Vagina (tissue), 2 donors: ENCODE data around the gene PRSS1. TPM values are rescaled to one million over a fixed set of nuclear protein-coding genes. Genes with fewer than 3 reads are reported as not detected.
A peak's percentile ranks its signal among the peaks of the same experiment; 100 is the strongest.

Experiments
- DNase-seq, 2 donors: peaks; one replicate each; pipeline ENCODE4 v3.0.0-alpha.2; 2017; ENCODE audit errors: extremely low spot score in 2 of 2
- H3K27ac ChIP-seq: fragments of 200-600 bp; sonication (generic); one replicate; pipeline ENCODE4 v1.5.1; 2019
- H3K27me3 ChIP-seq: fragments of 200-600 bp; sonication (generic); one replicate; pipeline ENCODE4 v1.5.1; 2019
- H3K36me3 ChIP-seq, 2 donors: fragments of 200-600 bp; sonication (generic); one replicate each; pipeline ENCODE4 v1.5.1; 2017 to 2019
- H3K4me1 ChIP-seq: fragments of 200-600 bp; sonication (generic); one replicate; pipeline ENCODE4 v1.5.1; 2019
- H3K4me3 ChIP-seq, 2 donors: fragments of 200-600 bp; sonication (generic); 1 replicate in 1 of 2; 2 replicates in 1 of 2; pipeline ENCODE4 v1.5.1; 2016 to 2019
- H3K9me3 ChIP-seq: fragments of 200-600 bp; sonication (generic); one replicate; pipeline ENCODE4 v1.5.1; 2019
- POLR2A ChIP-seq, 2 donors: fragments of 450-650 bp; IDR thresholded peaks; one replicate each; pipeline ENCODE4 v1.6.1; 2017; ENCODE audit warnings: antibody characterized with exemption in 2 of 2, mild to moderate bottlenecking in 2 of 2, moderate library complexity in 2 of 2
- POLR2AphosphoS5 ChIP-seq, 2 donors: sonication (generic); formaldehyde crosslinking; IDR thresholded peaks; one replicate each; pipeline ENCODE4 v1.9.0; 2017; ENCODE audit warnings: antibody characterized with exemption in 2 of 2, mild to moderate bottlenecking in 2 of 2, low read depth in 1 of 2; ENCODE audit not compliant: insufficient read depth in 1 of 2
- intact Hi-C: fragments of 100-400 bp; cut with DNase I; formaldehyde crosslinking; loops from one replicate; pipeline ENCODE4 v1.15.1; 2023
- total RNA-seq: library from RNA; depleted of rRNA; stranded (reverse); fragments of >200 nt; gene quantifications from one replicate; pipeline ENCODE4 v1.2.3, GENCODE V29; 2016
- TF ChIP-seq, protein P1 (sequence below), 3 experiments: fragments of 450-650 bp in 2 of 3; fragments of 200-600 bp in 1 of 3; sonication (generic) in 1 of 3; IDR thresholded peaks; one replicate each; pipeline ENCODE4 v1.5.1; 2017 to 2019; ENCODE audit warnings: antibody characterized with exemption in 3 of 3, mild to moderate bottlenecking in 2 of 3, moderate library complexity in 2 of 3

Gene PRSS1
- total RNA-seq, 1 donor from 2014 or later, result not detected

DNA sequence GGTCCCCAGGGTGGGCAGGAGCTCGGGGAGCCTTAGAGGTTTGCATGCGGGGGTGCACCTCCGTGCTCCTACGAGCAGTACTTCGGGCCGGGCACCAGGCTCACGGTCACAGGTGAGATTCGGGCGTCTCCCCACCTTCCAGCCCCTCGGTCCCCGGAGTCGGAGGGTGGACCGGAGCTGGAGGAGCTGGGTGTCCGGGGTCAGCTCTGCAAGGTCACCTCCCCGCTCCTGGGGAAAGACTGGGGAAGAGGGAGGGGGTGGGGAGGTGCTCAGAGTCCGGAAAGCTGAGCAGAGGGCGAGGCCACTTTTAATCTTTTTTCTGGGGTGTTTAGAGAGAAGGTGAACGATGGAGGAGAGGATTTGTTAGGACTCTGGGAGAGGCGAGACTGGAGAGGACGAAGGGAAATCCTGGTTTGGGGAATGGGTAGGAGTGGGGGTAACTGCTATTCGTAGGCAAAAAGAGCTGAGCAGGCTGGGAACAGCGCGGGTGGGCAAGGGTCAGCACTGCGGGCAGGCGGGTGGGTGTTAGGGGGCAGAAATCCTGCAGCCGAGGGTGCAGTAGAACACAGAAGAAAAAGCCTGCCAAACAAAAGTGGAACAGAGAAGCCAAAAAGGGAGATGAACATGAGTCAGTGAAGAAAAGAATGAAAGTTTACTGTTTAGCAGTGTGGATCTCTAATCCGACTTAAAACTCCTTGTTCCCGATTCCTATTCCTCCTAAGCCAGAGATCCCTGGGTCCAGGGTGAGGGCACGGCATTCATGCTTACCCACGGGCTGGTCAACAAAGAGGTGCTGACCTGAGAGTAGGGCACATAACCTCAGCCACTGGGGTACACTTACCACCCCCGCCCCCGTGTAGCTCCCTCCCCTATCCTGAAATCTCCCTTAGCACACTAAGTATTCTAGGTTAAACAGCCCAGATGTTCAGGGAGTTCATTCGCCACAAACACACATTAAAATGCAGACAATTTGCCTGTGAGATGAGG lies 48.4 kb downstream of the PRSS1 start:
- DNase-seq, result peak; percentile 77 to 85

DNA sequence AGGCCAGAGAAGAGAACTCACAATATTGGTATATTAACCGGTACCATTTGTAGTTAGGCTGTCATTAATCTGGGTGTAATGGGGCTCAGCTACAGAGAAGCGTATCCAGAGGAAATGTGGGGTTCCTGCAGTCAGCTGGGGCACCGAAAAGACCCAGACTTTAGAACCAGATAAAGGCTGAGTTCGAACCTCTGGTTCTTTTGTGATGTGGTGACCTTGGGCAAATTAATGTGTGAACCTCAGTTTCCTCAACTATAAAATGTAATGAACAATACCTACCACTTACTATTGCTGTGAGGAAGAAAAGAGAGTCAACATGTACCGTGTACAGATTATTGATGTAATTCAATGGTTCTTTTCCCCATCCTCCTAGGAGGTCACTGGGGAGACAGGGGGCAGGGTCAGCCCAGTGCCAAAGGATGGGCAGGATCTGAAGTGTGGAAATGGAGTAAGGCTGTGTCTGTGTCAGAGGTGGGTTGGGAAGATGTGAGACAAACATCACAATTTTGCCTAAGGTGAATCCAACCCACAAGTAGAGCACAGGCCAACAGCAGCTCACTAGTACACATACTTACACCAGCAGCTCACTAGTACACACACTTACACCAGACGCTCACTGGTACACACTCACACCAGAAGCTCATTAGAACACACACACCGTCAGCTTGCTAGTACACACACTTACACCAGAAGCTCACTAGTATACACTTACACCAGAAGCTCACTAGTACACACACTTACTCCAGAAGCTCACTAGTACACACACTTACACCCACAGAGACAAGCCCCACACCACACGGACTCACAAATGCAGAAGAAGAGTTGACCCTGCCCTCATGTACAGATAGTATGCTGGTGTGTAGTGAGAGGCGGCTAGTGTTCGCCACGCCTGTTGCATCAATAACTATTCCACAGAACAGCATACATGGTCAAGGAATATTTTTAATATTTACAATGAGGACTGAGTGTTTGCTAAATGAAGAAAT lies 49.5 kb downstream of the PRSS1 start:
- Histone ChIP-seq H3K4me3 (no peak overlapping the region), H3K4me1 (peaks cover 16% of the 10 kb centered on the region), H3K27me3 (peaks cover 4% of the 10 kb centered on the region), H3K36me3 (no peaks in the 10 kb centered on the region), H3K27ac (peak overlapping the region; percentile 33), H3K9me3 (no peaks in the 10 kb centered on the region)
- peak; percentile 56 to 70 for DNase-seq
- intact Hi-C loops, result no loop called here
- TF ChIP-seq POLR2A (IDR thresholded peaks at IDR 0.05) (no peak), POLR2AphosphoS5 (IDR thresholded peaks at IDR 0.05; ENCODE audit: insufficient read depth in 1 of 2, low read depth in 1 of 2) (no peak)
- TF ChIP-seq, protein P1, sequence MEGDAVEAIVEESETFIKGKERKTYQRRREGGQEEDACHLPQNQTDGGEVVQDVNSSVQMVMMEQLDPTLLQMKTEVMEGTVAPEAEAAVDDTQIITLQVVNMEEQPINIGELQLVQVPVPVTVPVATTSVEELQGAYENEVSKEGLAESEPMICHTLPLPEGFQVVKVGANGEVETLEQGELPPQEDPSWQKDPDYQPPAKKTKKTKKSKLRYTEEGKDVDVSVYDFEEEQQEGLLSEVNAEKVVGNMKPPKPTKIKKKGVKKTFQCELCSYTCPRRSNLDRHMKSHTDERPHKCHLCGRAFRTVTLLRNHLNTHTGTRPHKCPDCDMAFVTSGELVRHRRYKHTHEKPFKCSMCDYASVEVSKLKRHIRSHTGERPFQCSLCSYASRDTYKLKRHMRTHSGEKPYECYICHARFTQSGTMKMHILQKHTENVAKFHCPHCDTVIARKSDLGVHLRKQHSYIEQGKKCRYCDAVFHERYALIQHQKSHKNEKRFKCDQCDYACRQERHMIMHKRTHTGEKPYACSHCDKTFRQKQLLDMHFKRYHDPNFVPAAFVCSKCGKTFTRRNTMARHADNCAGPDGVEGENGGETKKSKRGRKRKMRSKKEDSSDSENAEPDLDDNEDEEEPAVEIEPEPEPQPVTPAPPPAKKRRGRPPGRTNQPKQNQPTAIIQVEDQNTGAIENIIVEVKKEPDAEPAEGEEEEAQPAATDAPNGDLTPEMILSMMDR (IDR thresholded peaks at IDR 0.05), result no peak

More for the DNA sequence above, 48.4 kb downstream of the PRSS1 start:
- peak overlapping the region; percentile 70 for H3K27ac ChIP-seq
- no peak for TF ChIP-seq POLR2AphosphoS5 (IDR thresholded peaks at IDR 0.05; ENCODE audit: insufficient read depth in 1 of 2, low read depth in 1 of 2)
- TF ChIP-seq, protein P1 (IDR thresholded peaks at IDR 0.05), result no peak
- H3K27me3 ChIP-seq, result peaks cover 4% of the 10 kb centered on the region
- H3K9me3 ChIP-seq, result no peaks in the 10 kb centered on the region
- intact Hi-C loops, result no loop called here
- H3K4me1 ChIP-seq, result peaks cover 16% of the 10 kb centered on the region
- H3K36me3 ChIP-seq, result no peaks in the 10 kb centered on the region
- H3K4me3 ChIP-seq, result peak overlapping the region; percentile 40 to 45

GRCh38 chr7:142799437-142799835 lies 50.2 kb downstream of the PRSS1 start:
- Histone ChIP-seq H3K9me3 (no peaks in the 10 kb centered on the region), H3K36me3 (no peaks in the 10 kb centered on the region), H3K4me1 (peaks cover 16% of the 10 kb centered on the region), H3K4me3 (no peak overlapping the region), H3K27me3 (peaks cover 4% of the 10 kb centered on the region), H3K27ac (peak overlapping the region; percentile 33)
- intact Hi-C loops, result no loop called here
- TF ChIP-seq, protein P1 (IDR thresholded peaks at IDR 0.05), result no peak
- TF ChIP-seq POLR2AphosphoS5 (IDR thresholded peaks at IDR 0.05; ENCODE audit: insufficient read depth in 1 of 2, low read depth in 1 of 2) (no peak), POLR2A (IDR thresholded peaks at IDR 0.05) (no peak)
- peak in 1 of 2 donors; percentile 22 for DNase-seq

- H3K4me1 ChIP-seq, result peaks cover 16% of the 10 kb centered on the region
- no peak overlapping the region for H3K4me3 ChIP-seq
- TF ChIP-seq POLR2A (IDR thresholded peaks at IDR 0.05) (no peak), POLR2AphosphoS5 (IDR thresholded peaks at IDR 0.05; ENCODE audit: insufficient read depth in 1 of 2, low read depth in 1 of 2) (no peak)
- TF ChIP-seq, protein P1 (IDR thresholded peaks at IDR 0.05), result no peak
- H3K9me3 ChIP-seq, result no peaks in the 10 kb centered on the region
- H3K27me3 ChIP-seq, result peaks cover 4% of the 10 kb centered on the region
- no peaks in the 10 kb centered on the region for H3K36me3 ChIP-seq
- intact Hi-C loops, result loop anchor here (5.0 kb wide), 1 partner anchor 1118 kb away; no protein-coding TSS in a partner anchor
- no peak overlapping the region for H3K27ac ChIP-seq
- no peak for DNase-seq
Measured at GRCh38 chr7:142800088-142800487, 50.8 kb downstream of the PRSS1 start.
